Measurements from ENCODE around the gene CNGB1. TPM values are rescaled to one million over a fixed set of nuclear protein-coding genes. Genes with fewer than 3 reads are reported as not detected.
"Not testable (repeated sequence)": the region's sequence is repeated elsewhere in the genome, so short reads cannot be mapped to it uniquely, and the experiment has no call there.

Gene CNGB1
- total and polyA plus RNA-seq, 2 experiments from 2014 or later = not detected

- Histone ChIP-seq H3K4me1 (ENCODE audit: insufficient read depth) (no peaks in the 10 kb centered on the region), H3K9me3 (ENCODE audit: low read depth) (no peaks in the 10 kb centered on the region), H3K27ac (no peak overlapping the region), H4K20me1 (ENCODE audit: insufficient read depth, poor library complexity, severe bottlenecking) (no peaks in the 10 kb centered on the region), H3K4me3 (no peak overlapping the region), H2AFZ (no peak overlapping the region), H3K36me3 (replicated peaks; ENCODE audit: insufficient read depth, low read depth) (no peaks in the 10 kb centered on the region), H3K9me2 (replicated peaks; ENCODE audit: insufficient read depth) (no peaks in the 10 kb centered on the region), H3K79me2 (no peaks in the 10 kb centered on the region), H3K4me2 (no peak overlapping the region), H3K27me3 (no peaks in the 10 kb centered on the region)
- TF ChIP-seq CTCF (IDR thresholded peaks at IDR 0.05; ENCODE audit: poor library complexity) = no peak
- no peak for TF ChIP-seq EZH2phosphoT487 (IDR thresholded peaks at IDR 0.05; ENCODE audit: low read depth, severe bottlenecking, unreplicated experiment)
- TF ChIP-seq EZH2 (IDR thresholded peaks at IDR 0.05; ENCODE audit: borderline replicate concordance) = no peak
- WGBS (ENCODE audit: low lambda C conversion rate, missing lambda C conversion rate) = 95% methylated on average over 3 of the region's 3 CpGs
- DNase-seq (ENCODE audit: low spot score) = no peak
Observed at GRCh38 chr16:57918444-57918843, 52.5 kb downstream of the CNGB1 start.

DNA sequence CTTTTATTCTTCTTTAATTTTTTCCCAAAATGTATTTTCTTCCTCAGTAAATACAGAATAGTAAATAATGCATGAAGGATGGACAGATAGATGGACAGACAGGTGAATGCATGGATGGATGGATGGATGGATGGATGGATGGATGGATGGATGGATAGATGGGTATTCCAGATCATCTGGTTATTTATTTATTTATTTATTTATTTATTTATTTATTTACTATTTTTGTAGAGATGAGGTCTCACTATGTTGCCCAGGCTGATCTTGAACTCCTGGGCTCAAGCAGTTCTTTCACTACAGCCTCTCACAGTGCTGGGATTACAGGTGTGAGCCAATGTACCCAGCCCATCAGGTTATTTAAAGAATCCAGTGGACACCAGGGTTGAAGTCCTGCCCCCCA, 53.0 kb downstream of the CNGB1 start:
- not testable (repeated sequence) for H3K36me3 ChIP-seq (replicated peaks; ENCODE audit: insufficient read depth, low read depth); H3K4me1 ChIP-seq (ENCODE audit: insufficient read depth); H3K27me3 ChIP-seq; H3K79me2 ChIP-seq; H4K20me1 ChIP-seq (ENCODE audit: insufficient read depth, poor library complexity, severe bottlenecking); H3K9me3 ChIP-seq (ENCODE audit: low read depth); DNase-seq (ENCODE audit: low spot score); H3K9me2 ChIP-seq (replicated peaks; ENCODE audit: insufficient read depth); H2AFZ ChIP-seq; H3K4me2 ChIP-seq; H3K27ac ChIP-seq; H3K4me3 ChIP-seq

GRCh38 chr16:57917489-57917888, 53.4 kb downstream of the CNGB1 start:
- H3K4me3 ChIP-seq; H2AFZ ChIP-seq; H3K27ac ChIP-seq; H3K36me3 ChIP-seq (replicated peaks; ENCODE audit: insufficient read depth, low read depth); DNase-seq (ENCODE audit: low spot score); H3K4me2 ChIP-seq; H3K9me2 ChIP-seq (replicated peaks; ENCODE audit: insufficient read depth); H4K20me1 ChIP-seq (ENCODE audit: insufficient read depth, poor library complexity, severe bottlenecking); H3K9me3 ChIP-seq (ENCODE audit: low read depth); H3K4me1 ChIP-seq (ENCODE audit: insufficient read depth); H3K27me3 ChIP-seq; H3K79me2 ChIP-seq: not testable (repeated sequence)
- 90% methylated on average over 2 of the region's 2 CpGs for WGBS (ENCODE audit: low lambda C conversion rate, missing lambda C conversion rate)

DNA sequence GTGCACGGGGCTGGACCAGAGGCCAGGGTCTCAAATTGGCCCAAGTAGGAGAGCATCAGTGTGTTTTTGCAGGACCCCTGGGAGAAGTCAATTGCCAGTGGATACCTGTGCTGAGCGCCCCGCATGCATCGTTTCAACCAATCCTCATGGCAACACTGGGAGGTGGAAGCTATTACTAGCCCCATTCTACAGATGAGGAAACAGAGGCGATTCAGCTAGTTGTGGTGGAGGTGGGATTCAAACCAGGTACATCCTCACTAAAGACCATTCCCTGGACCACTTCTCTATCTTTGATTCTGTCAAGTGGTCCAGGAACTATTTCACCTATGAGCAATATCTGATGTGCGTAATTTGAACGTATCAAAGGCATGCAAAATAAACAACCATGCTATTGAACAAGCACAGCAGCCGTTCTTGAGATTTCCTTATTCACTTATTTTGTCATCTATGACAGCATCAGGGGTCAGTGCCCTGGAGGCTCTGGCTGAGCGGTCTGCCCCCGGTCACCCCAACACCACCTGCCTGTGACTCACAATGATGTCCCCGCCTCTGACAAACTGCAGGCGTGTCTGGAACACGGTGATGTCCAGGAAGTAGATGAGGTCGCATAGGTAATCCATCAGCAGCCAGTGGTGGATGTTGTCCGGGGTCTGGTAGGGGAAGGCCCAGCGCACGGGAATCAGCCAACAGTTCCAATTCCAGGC, 54.0 kb downstream of the CNGB1 start:
- Histone ChIP-seq H3K9me3 (ENCODE audit: low read depth) (no peaks in the 10 kb centered on the region), H3K27me3 (no peaks in the 10 kb centered on the region), H3K27ac (no peak overlapping the region), H3K4me3 (no peak overlapping the region), H3K36me3 (replicated peaks; ENCODE audit: insufficient read depth, low read depth) (no peaks in the 10 kb centered on the region), H3K79me2 (no peaks in the 10 kb centered on the region), H3K4me2 (no peak overlapping the region), H3K4me1 (ENCODE audit: insufficient read depth) (no peaks in the 10 kb centered on the region), H3K9me2 (replicated peaks; ENCODE audit: insufficient read depth) (no peaks in the 10 kb centered on the region), H4K20me1 (ENCODE audit: insufficient read depth, poor library complexity, severe bottlenecking) (no peaks in the 10 kb centered on the region), H2AFZ (no peak overlapping the region)
- no peak for DNase-seq (ENCODE audit: low spot score)
- WGBS (ENCODE audit: low lambda C conversion rate, missing lambda C conversion rate) = 71% methylated on average over 17 of the region's 17 CpGs
- no peak for TF ChIP-seq EZH2 (IDR thresholded peaks at IDR 0.05; ENCODE audit: borderline replicate concordance)

DNA sequence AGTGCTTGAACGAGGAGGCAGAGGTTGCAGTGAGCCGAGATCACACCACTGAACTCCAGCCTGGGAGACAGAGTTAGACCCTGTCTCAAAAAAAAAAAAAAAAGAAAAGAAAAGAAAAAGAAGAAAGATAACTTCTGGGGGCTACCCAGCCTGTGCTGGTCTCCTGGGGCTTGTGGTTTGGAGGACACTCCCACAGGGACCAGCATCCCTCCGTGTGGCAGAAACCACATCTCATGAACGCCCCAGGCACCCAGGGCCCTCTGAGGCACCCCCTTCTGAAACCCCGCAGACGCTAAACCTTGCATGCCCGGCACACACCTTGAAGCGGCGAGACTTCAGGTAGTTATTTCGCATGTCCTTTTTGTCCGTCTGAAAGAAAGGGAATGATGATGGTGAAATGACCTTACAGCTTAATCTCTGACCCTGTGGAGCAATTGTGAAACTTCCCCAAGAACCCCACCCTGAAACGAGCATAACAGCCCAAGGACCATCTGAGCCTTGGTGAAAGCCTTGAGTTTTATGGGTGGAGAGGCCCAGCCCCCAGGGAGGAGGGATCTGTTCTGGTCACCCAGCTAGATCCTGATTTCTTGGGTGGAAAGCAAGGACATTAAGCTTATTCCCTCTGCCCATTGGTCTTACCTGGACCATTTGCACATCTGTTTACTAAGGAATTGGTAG, 55.0 kb downstream of the CNGB1 start:
- H3K9me3 ChIP-seq (ENCODE audit: low read depth) = no peaks in the 10 kb centered on the region
- no peaks in the 10 kb centered on the region for H3K4me1 ChIP-seq (ENCODE audit: insufficient read depth)
- no peaks in the 10 kb centered on the region for H3K79me2 ChIP-seq
- no peaks in the 10 kb centered on the region for H3K27me3 ChIP-seq
- no peak for DNase-seq (ENCODE audit: low spot score)
- H2AFZ ChIP-seq = no peak overlapping the region
- H3K4me2 ChIP-seq = no peak overlapping the region
- H3K4me3 ChIP-seq = no peak overlapping the region
- TF ChIP-seq EZH2phosphoT487 (IDR thresholded peaks at IDR 0.05; ENCODE audit: low read depth, severe bottlenecking, unreplicated experiment) (no peak), CTCF (IDR thresholded peaks at IDR 0.05; ENCODE audit: poor library complexity) (no peak), EZH2 (IDR thresholded peaks at IDR 0.05; ENCODE audit: borderline replicate concordance) (no peak)
- H4K20me1 ChIP-seq (ENCODE audit: insufficient read depth, poor library complexity, severe bottlenecking) = no peaks in the 10 kb centered on the region
- H3K27ac ChIP-seq = no peak overlapping the region
- no peaks in the 10 kb centered on the region for H3K36me3 ChIP-seq (replicated peaks; ENCODE audit: insufficient read depth, low read depth)
- whole genome bisulfite sequencing (ENCODE audit: low lambda C conversion rate, missing lambda C conversion rate) = 82% methylated on average over 12 of the region's 12 CpGs
- no peaks in the 10 kb centered on the region for H3K9me2 ChIP-seq (replicated peaks; ENCODE audit: insufficient read depth)
